K562 (cell line): Measurements from ENCODE around the gene LRRC4C.

Experiments used
- ASH1L ChIP-seq: fragments of 450-650 bp; IDR thresholded peaks from 2 replicates; pipeline ENCODE4 v1.6.1; 2018; ENCODE audit warnings: borderline replicate concordance, mild to moderate bottlenecking, low read depth; ENCODE audit not compliant: partially characterized antibody
- EP300 ChIP-seq: IDR thresholded peaks from 2 replicates; pipeline ENCODE4 v1.6.1; 2012; ENCODE audit warnings: low read length, improper control_type of control experiment
- EZH2 ChIP-seq: IDR thresholded peaks from 2 replicates; pipeline ENCODE4 v1.6.1; 2012; ENCODE audit warnings: low read depth, mild to moderate bottlenecking, inconsistent platforms, low read length, borderline replicate concordance
- MYC ChIP-seq, 2 experiments: fragments of 250-450 bp in 1 of 2; sonication (Bioruptor Pico) in 1 of 2; IDR thresholded peaks; 2 replicates each; pipeline versions ENCODE4 v1.5.1 to v1.6.1; 2012 to 2021; ENCODE audit warnings: low read depth in 2 of 2, borderline replicate concordance in 1 of 2, improper control_type of control experiment in 1 of 2, low read length in 1 of 2, mild to moderate bottlenecking in 1 of 2, moderate library complexity in 1 of 2
- NCOR1 ChIP-seq: fragments of 450-650 bp; IDR thresholded peaks from 2 replicates; pipeline ENCODE4 v1.6.1; 2016; ENCODE audit warnings: mild to moderate bottlenecking, moderate library complexity
- POLR2A ChIP-seq: fragments of 450-650 bp; conservative IDR thresholded peaks from 2 replicates; pipeline ENCODE4 v1.6.1; 2016
- TEAD4 ChIP-seq, 2 experiments: sonication (generic) in 1 of 2; formaldehyde crosslinking in 1 of 2; IDR thresholded peaks; 2 replicates each; pipeline versions ENCODE4 v1.6.1 to v1.8.0; 2012 to 2022; ENCODE audit warnings: borderline replicate concordance in 1 of 2, inconsistent platforms in 1 of 2, low read length in 1 of 2, mild to moderate bottlenecking in 1 of 2, missing genetic modification reagents in 1 of 2
- ZBTB8A ChIP-seq: fragments of 450-650 bp; IDR thresholded peaks from 2 replicates; pipeline ENCODE4 v1.6.1; 2018; ENCODE audit warnings: mild to moderate bottlenecking, moderate library complexity; ENCODE audit not compliant: partially characterized antibody
- TF ChIP-seq, protein P1 (sequence below): fragments of 450-650 bp; IDR thresholded peaks from 2 replicates; pipeline ENCODE4 v1.7.1; 2018; ENCODE audit warnings: mild to moderate bottlenecking, low read depth; ENCODE audit not compliant: partially characterized antibody

- TF ChIP-seq ASH1L (no peak), TEAD4 (IDR thresholded peaks at IDR 0.05; ENCODE audit: low read length) (no peak), TEAD4 (CRISPR knock-in tag; IDR thresholded peaks at IDR 0.05; ENCODE audit: borderline replicate concordance) (no peak), POLR2A (no peak), MYC (IDR thresholded peaks at IDR 0.05; ENCODE audit: low read depth, low read length) (no peak), MYC (CRISPR knock-in tag; IDR thresholded peaks at IDR 0.05; ENCODE audit: borderline replicate concordance, low read depth) (no peak), EP300 (no peak), EZH2 (no peak), ZBTB8A (no peak), NCOR1 (no peak)
- TF ChIP-seq, protein P1, sequence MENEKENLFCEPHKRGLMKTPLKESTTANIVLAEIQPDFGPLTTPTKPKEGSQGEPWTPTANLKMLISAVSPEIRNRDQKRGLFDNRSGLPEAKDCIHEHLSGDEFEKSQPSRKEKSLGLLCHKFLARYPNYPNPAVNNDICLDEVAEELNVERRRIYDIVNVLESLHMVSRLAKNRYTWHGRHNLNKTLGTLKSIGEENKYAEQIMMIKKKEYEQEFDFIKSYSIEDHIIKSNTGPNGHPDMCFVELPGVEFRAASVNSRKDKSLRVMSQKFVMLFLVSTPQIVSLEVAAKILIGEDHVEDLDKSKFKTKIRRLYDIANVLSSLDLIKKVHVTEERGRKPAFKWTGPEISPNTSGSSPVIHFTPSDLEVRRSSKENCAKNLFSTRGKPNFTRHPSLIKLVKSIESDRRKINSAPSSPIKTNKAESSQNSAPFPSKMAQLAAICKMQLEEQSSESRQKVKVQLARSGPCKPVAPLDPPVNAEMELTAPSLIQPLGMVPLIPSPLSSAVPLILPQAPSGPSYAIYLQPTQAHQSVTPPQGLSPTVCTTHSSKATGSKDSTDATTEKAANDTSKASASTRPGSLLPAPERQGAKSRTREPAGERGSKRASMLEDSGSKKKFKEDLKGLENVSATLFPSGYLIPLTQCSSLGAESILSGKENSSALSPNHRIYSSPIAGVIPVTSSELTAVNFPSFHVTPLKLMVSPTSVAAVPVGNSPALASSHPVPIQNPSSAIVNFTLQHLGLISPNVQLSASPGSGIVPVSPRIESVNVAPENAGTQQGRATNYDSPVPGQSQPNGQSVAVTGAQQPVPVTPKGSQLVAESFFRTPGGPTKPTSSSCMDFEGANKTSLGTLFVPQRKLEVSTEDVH, result no peak
Observed at GRCh38 chr11:41281131-41281742, 178.2 kb downstream of the LRRC4C start.
